Measurements from ENCODE around the gene PDCD1. TPM values are rescaled to one million over a fixed set of nuclear protein-coding genes. Genes with fewer than 3 reads are reported as not detected.
"Not testable (repeated sequence)": the region's sequence is repeated elsewhere in the genome, so short reads cannot be mapped to it uniquely, and the experiment has no call there.

PDCD1 gene
- total RNA-seq, result not detected in 2 replicates

GRCh38 chr2:241858206-241859016 lies at the start of gene PDCD1:
Gene PDCD1 (minus strand): TSS chr2:241858894. CDS start chr2:241858838, 56 bp downstream.
- H4K20me1 ChIP-seq (ENCODE audit: insufficient read depth, low read length), result no peaks in the 10 kb centered on the region
- peak within 1 kb of the TSS; percentile 30 for H3K4me3 ChIP-seq (ENCODE audit: insufficient read depth, low read length)
- H3K27ac ChIP-seq (ENCODE audit: low read depth, low read length), result no peak within 1 kb of the TSS
- H3K27me3 ChIP-seq (ENCODE audit: insufficient read depth, low read length), result no peaks in the 10 kb centered on the region
- no peaks in the 10 kb centered on the region for H3K79me2 ChIP-seq (ENCODE audit: insufficient read depth, low read length)
- H2AFZ ChIP-seq (ENCODE audit: low read length), result no peak within 1 kb of the TSS
- H3K36me3 ChIP-seq (ENCODE audit: insufficient read depth, low read length), result no peaks in the 10 kb centered on the region
- no peaks in the 10 kb centered on the region for H3K9me3 ChIP-seq (ENCODE audit: low read depth, low read length)
- peak within 1 kb of the TSS; percentile 55 for H3K4me2 ChIP-seq (ENCODE audit: insufficient read depth, low read length)
- H3K4me1 ChIP-seq (ENCODE audit: insufficient read depth, low read length), result no peaks in the 10 kb centered on the region
- no peak for TF ChIP-seq CTCF (IDR thresholded peaks at IDR 0.05; ENCODE audit: extremely low read depth, low read depth, low read length)
- peak; percentile 66 for DNase-seq (ENCODE audit: insufficient read length, low spot score, missing footprints)

- H2AFZ ChIP-seq (ENCODE audit: low read length); H3K4me1 ChIP-seq (ENCODE audit: insufficient read depth, low read length); H3K79me2 ChIP-seq (ENCODE audit: insufficient read depth, low read length); H4K20me1 ChIP-seq (ENCODE audit: insufficient read depth, low read length); H3K36me3 ChIP-seq (ENCODE audit: insufficient read depth, low read length); H3K27ac ChIP-seq (ENCODE audit: low read depth, low read length); H3K27me3 ChIP-seq (ENCODE audit: insufficient read depth, low read length); H3K4me2 ChIP-seq (ENCODE audit: insufficient read depth, low read length); H3K9me3 ChIP-seq (ENCODE audit: low read depth, low read length); H3K4me3 ChIP-seq (ENCODE audit: insufficient read depth, low read length): not testable (repeated sequence)
- DNase-seq (ENCODE audit: insufficient read length, low spot score, missing footprints), result peak; percentile 9
Measured at GRCh38 chr2:241907831-241908230, 49.1 kb upstream of the PDCD1 start.

- H3K4me3 ChIP-seq (ENCODE audit: insufficient read depth, low read length), result no peak overlapping the region
- H3K9me3 ChIP-seq (ENCODE audit: low read depth, low read length), result no peaks in the 10 kb centered on the region
- no peak overlapping the region for H3K27ac ChIP-seq (ENCODE audit: low read depth, low read length)
- no peak overlapping the region for H2AFZ ChIP-seq (ENCODE audit: low read length)
- H3K4me1 ChIP-seq (ENCODE audit: insufficient read depth, low read length), result no peaks in the 10 kb centered on the region
- H3K4me2 ChIP-seq (ENCODE audit: insufficient read depth, low read length), result no peak overlapping the region
- H4K20me1 ChIP-seq (ENCODE audit: insufficient read depth, low read length), result no peaks in the 10 kb centered on the region
- no peak for TF ChIP-seq CTCF (IDR thresholded peaks at IDR 0.05; ENCODE audit: extremely low read depth, low read depth, low read length)
- no peaks in the 10 kb centered on the region for H3K36me3 ChIP-seq (ENCODE audit: insufficient read depth, low read length)
- peaks cover 3% of the 10 kb centered on the region for H3K27me3 ChIP-seq (ENCODE audit: insufficient read depth, low read length)
- H3K79me2 ChIP-seq (ENCODE audit: insufficient read depth, low read length), result no peaks in the 10 kb centered on the region
- peak; percentile 31 for DNase-seq (ENCODE audit: insufficient read length, low spot score, missing footprints)
Measured at GRCh38 chr2:241906826-241907570, 48.3 kb upstream of the PDCD1 start.

GRCh38 chr2:241906378-241906770 lies 47.7 kb upstream of the PDCD1 start:
- not testable (repeated sequence) for H3K27ac ChIP-seq (ENCODE audit: low read depth, low read length); H3K36me3 ChIP-seq (ENCODE audit: insufficient read depth, low read length); H3K4me3 ChIP-seq (ENCODE audit: insufficient read depth, low read length); H4K20me1 ChIP-seq (ENCODE audit: insufficient read depth, low read length); H3K4me2 ChIP-seq (ENCODE audit: insufficient read depth, low read length); H2AFZ ChIP-seq (ENCODE audit: low read length); H3K79me2 ChIP-seq (ENCODE audit: insufficient read depth, low read length); H3K4me1 ChIP-seq (ENCODE audit: insufficient read depth, low read length); H3K9me3 ChIP-seq (ENCODE audit: low read depth, low read length); H3K27me3 ChIP-seq (ENCODE audit: insufficient read depth, low read length)
- peak; percentile 73 for DNase-seq (ENCODE audit: insufficient read length, low spot score, missing footprints)
